HFFc6 (cell line): Measurements from ENCODE around the gene CCDC40. TPM values are rescaled to one million over a fixed set of nuclear protein-coding genes. Genes with fewer than 3 reads are reported as not detected.

Experiments
- DNase-seq: peaks from one replicate; pipeline ENCODE4 v3.0.0-alpha.2; 2018
- H3K27ac Mint-ChIP-seq: 2 replicates; pipeline ENCODE4 v1.8.0; 2020; ENCODE audit warnings: mild to moderate bottlenecking, mixed read lengths
- H3K27me3 Mint-ChIP-seq: 2 replicates; pipeline ENCODE4 v1.8.0; 2021; ENCODE audit warnings: mild to moderate bottlenecking, moderate library complexity, mixed read lengths; ENCODE audit not compliant: insufficient read depth
- H3K36me3 Mint-ChIP-seq: 2 replicates; pipeline ENCODE4 v1.8.0; 2021; ENCODE audit warnings: low read depth, mixed read lengths
- H3K4me1 Mint-ChIP-seq: 2 replicates; pipeline ENCODE4 v1.8.0; 2020; ENCODE audit warnings: low read depth, mixed read lengths
- H3K4me3 Mint-ChIP-seq: 2 replicates; pipeline ENCODE4 v1.8.0; 2020; ENCODE audit warnings: mild to moderate bottlenecking, moderate library complexity, mixed read lengths
- H3K9me3 Mint-ChIP-seq: 2 replicates; pipeline ENCODE4 v1.8.0; 2020; ENCODE audit warnings: mild to moderate bottlenecking, mixed read lengths
- total RNA-seq, 6 experiments: library from RNA; stranded (reverse); fragmentation: NEBNext Ultra II Directional; extraction: Animal tissue kit (Norgen Biotek cat#: 25700); gene quantifications; 2 replicates in 1 of 6; 3 replicates in 5 of 6; pipeline ENCODE4 v1.2.3, GENCODE V29; 2021
- TF ChIP-seq, protein P1 (sequence below): fragments of 200-600 bp; sonication (generic); IDR thresholded peaks from 2 replicates; pipeline ENCODE4 v1.5.0; 2021; ENCODE audit warnings: antibody characterized with exemption, mild to moderate bottlenecking

CCDC40 gene
- total RNA-seq, 6 experiments from 2014 or later, result 1.7 to 3.2 (median 2.1) TPM

DNA sequence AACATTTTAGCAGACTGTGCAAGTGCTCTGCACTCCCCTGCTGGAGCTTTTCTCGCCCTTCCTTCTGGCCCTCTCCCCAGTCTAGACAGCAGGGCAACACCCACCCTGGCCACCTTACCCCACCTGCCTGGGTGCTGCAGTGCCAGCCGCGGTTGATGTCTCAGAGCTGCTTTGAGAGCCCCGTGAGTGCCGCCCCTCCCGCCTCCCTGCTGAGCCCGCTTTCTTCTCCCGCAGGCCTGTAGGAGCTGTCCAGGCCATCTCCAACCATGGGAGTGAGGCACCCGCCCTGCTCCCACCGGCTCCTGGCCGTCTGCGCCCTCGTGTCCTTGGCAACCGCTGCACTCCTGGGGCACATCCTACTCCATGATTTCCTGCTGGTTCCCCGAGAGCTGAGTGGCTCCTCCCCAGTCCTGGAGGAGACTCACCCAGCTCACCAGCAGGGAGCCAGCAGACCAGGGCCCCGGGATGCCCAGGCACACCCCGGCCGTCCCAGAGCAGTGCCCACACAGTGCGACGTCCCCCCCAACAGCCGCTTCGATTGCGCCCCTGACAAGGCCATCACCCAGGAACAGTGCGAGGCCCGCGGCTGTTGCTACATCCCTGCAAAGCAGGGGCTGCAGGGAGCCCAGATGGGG, 68.0 kb downstream of the CCDC40 start:
- Mint-ChIP-seq H3K4me3 (no peak overlapping the region), H3K9me3 (no peaks in the 10 kb centered on the region), H3K36me3 (no peaks in the 10 kb centered on the region), H3K27me3 (no peaks in the 10 kb centered on the region; the same call in 1 of the 2 replicates), H3K4me1 (peaks cover 22% of the 10 kb centered on the region), H3K27ac (no peak overlapping the region)
- no peak for DNase-seq
- TF ChIP-seq, protein P1, sequence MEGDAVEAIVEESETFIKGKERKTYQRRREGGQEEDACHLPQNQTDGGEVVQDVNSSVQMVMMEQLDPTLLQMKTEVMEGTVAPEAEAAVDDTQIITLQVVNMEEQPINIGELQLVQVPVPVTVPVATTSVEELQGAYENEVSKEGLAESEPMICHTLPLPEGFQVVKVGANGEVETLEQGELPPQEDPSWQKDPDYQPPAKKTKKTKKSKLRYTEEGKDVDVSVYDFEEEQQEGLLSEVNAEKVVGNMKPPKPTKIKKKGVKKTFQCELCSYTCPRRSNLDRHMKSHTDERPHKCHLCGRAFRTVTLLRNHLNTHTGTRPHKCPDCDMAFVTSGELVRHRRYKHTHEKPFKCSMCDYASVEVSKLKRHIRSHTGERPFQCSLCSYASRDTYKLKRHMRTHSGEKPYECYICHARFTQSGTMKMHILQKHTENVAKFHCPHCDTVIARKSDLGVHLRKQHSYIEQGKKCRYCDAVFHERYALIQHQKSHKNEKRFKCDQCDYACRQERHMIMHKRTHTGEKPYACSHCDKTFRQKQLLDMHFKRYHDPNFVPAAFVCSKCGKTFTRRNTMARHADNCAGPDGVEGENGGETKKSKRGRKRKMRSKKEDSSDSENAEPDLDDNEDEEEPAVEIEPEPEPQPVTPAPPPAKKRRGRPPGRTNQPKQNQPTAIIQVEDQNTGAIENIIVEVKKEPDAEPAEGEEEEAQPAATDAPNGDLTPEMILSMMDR, result no peak

DNA sequence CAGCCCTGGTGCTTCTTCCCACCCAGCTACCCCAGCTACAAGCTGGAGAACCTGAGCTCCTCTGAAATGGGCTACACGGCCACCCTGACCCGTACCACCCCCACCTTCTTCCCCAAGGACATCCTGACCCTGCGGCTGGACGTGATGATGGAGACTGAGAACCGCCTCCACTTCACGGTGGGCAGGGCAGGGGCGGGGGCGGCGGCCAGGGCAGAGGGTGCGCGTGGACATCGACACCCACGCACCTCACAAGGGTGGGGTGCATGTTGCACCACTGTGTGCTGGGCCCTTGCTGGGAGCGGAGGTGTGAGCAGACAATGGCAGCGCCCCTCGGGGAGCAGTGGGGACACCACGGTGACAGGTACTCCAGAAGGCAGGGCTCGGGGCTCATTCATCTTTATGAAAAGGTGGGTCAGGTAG, 68.5 kb downstream of the CCDC40 start:
- DNase-seq, result no peak
- no peaks in the 10 kb centered on the region; the same call in 1 of the 2 replicates for H3K27me3 Mint-ChIP-seq
- no peak overlapping the region for H3K27ac Mint-ChIP-seq
- no peaks in the 10 kb centered on the region for H3K36me3 Mint-ChIP-seq
- H3K4me3 Mint-ChIP-seq, result no peak overlapping the region
- no peaks in the 10 kb centered on the region for H3K9me3 Mint-ChIP-seq
- TF ChIP-seq, protein P1, result no peak
- H3K4me1 Mint-ChIP-seq, result peaks cover 22% of the 10 kb centered on the region

DNA sequence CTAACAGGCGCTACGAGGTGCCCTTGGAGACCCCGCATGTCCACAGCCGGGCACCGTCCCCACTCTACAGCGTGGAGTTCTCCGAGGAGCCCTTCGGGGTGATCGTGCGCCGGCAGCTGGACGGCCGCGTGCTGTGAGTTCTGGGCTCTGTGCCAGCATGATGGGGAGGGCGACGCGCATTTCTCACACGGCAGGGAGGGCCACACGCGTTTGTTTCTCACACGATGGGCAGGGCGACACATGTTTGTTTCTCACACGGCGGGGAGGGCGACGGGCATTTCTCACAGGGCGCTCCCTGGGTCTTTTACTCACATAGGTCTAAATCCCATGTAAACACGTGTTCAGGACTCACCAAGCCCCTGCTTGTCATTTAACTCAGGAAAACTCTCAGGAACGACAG, 69.3 kb downstream of the CCDC40 start:
- H3K4me3 Mint-ChIP-seq, result no peak overlapping the region
- DNase-seq, result no peak
- H3K9me3 Mint-ChIP-seq, result no peaks in the 10 kb centered on the region
- H3K27me3 Mint-ChIP-seq, result no peaks in the 10 kb centered on the region; the same call in 1 of the 2 replicates
- H3K4me1 Mint-ChIP-seq, result peaks cover 14% of the 10 kb centered on the region
- H3K27ac Mint-ChIP-seq, result no peak overlapping the region
- TF ChIP-seq, protein P1, result no peak
- H3K36me3 Mint-ChIP-seq, result no peaks in the 10 kb centered on the region

DNA sequence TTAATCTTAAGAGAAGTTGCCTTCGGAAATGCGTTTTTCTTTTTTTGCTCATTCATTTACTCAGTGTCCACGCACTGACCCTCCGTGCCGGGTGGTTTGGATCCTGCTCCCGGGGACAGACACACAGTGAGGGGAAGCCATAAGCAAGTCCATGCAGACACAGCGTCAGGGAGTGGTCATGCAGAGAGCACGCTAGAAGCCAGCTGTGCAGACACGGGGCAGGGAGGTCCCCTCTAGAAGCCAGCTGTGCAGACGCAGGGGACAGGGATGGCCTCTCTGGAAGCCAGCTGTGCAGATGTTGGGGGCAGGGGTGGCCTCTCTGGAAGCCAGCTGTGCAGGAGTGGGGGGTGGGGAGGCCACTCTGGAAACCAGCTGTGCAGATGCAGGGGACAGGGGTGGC, 69.7 kb downstream of the CCDC40 start:
- TF ChIP-seq, protein P1, result no peak
- DNase-seq, result no peak
- no peaks in the 10 kb centered on the region for H3K36me3 Mint-ChIP-seq
- H3K9me3 Mint-ChIP-seq, result no peaks in the 10 kb centered on the region
- no peak overlapping the region for H3K4me3 Mint-ChIP-seq
- no peaks in the 10 kb centered on the region; the same call in 1 of the 2 replicates for H3K27me3 Mint-ChIP-seq
- peaks cover 11% of the 10 kb centered on the region for H3K4me1 Mint-ChIP-seq
- H3K27ac Mint-ChIP-seq, result no peak overlapping the region

DNA sequence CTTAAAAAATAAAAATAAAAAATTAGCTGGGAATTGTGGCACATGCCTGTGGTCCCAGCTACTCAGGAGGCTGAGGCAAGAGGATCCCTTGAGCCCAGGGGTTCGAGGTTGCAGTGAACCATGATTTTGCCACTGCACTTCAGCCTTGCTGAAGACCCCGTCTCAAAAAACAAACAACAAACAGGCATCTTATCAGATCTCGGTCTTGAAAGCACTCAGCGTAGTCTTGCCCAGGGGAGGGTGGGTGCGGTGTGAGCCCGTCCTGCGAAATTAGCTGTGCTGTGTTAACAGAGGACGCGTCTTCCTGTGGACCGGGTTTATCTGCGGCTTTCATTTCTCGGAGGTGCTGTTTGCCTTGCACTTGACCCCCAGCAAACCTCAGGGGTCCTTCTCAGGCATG, 70.3 kb downstream of the CCDC40 start:
- no peaks in the 10 kb centered on the region for H3K36me3 Mint-ChIP-seq
- H3K9me3 Mint-ChIP-seq, result no peaks in the 10 kb centered on the region
- H3K27ac Mint-ChIP-seq, result no peak overlapping the region
- TF ChIP-seq, protein P1, result no peak
- DNase-seq, result no peak
- peaks cover 11% of the 10 kb centered on the region for H3K4me1 Mint-ChIP-seq
- H3K4me3 Mint-ChIP-seq, result no peak overlapping the region
- no peaks in the 10 kb centered on the region; the same call in none of the 2 replicates for H3K27me3 Mint-ChIP-seq
